CD4-positive, alpha-beta T cell (primary cell): ENCODE data around the gene KCNQ2. TPM values are rescaled to one million over a fixed set of nuclear protein-coding genes. Genes with fewer than 3 reads are reported as not detected.
"Not testable (repeated sequence)": the region's sequence is repeated elsewhere in the genome, so short reads cannot be mapped to it uniquely, and the experiment has no call there.

Experiments used
- ATAC-seq: fragments of 200-7000 bp; cut with Tn5 transposase; one replicate; pipeline ENCODE4 v1.10.0; 2022; ENCODE audit warnings: mild to moderate bottlenecking; ENCODE audit not compliant: poor library complexity
- CTCF ChIA-PET: fragments of 350-600 bp; sonication (Branson Sonifier 250); formaldehyde crosslinking; loops from one replicate; lab custom pipeline; 2021; ENCODE audit warnings: antibody characterized with exemption, inconsistent platforms; lab: Charles Lee
- POLR2A ChIA-PET: fragments of 350-600 bp; sonication (Branson Sonifier 250); formaldehyde crosslinking; loops from one replicate; lab custom pipeline; 2021; ENCODE audit warnings: antibody characterized with exemption, inconsistent platforms; lab: Charles Lee
- DNase-seq, 14 experiments: peaks; one replicate each; pipeline ENCODE4 v3.0.0-alpha.2; 2013 to 2020; ENCODE audit warnings: mixed read lengths in 2 of 14
- H3K27ac ChIP-seq, 2 donors: one replicate each; pipeline versions ENCODE4 v1.5.1 to v1.7.0; 2013; ENCODE audit warnings: low read length in 2 of 2, low read depth in 1 of 2, mild to moderate bottlenecking in 1 of 2
- H3K27me3 ChIP-seq, 2 experiments: 1 replicate in 1 of 2; 2 replicates in 1 of 2; pipeline versions ENCODE4 v1.6.1 to v1.7.0; 2013; ENCODE audit warnings: low read length in 2 of 2, control low read depth in 1 of 2, mild to moderate bottlenecking in 1 of 2, moderate library complexity in 1 of 2; ENCODE audit not compliant: insufficient read depth in 2 of 2, control insufficient read depth in 1 of 2
- H3K36me3 ChIP-seq: one replicate; pipeline ENCODE4 v1.6.1; 2013; ENCODE audit warnings: low read length, control low read depth; ENCODE audit not compliant: insufficient read depth
- H3K4me1 ChIP-seq: one replicate; pipeline ENCODE4 v1.6.1; 2013; ENCODE audit warnings: low read length, control low read depth; ENCODE audit not compliant: insufficient read depth
- H3K4me3 ChIP-seq: one replicate; pipeline ENCODE4 v1.5.1; 2013; ENCODE audit warnings: mild to moderate bottlenecking, low read length, moderate library complexity
- H3K9me3 ChIP-seq, 2 experiments: 1 replicate in 1 of 2; 2 replicates in 1 of 2; pipeline versions ENCODE4 v1.6.1 to v1.7.0; 2013; ENCODE audit warnings: low read length in 2 of 2, mild to moderate bottlenecking in 2 of 2, control low read depth in 1 of 2, moderate library complexity in 1 of 2; ENCODE audit not compliant: control insufficient read depth in 1 of 2, insufficient read depth in 1 of 2
- H3K27ac Mint-ChIP-seq: one replicate; pipeline ENCODE4 v1.8.0; 2020; ENCODE audit warnings: mixed read lengths
- H3K27me3 Mint-ChIP-seq: one replicate; pipeline ENCODE4 v1.8.0; 2021; ENCODE audit warnings: mixed read lengths
- H3K36me3 Mint-ChIP-seq: one replicate; pipeline ENCODE4 v1.8.0; 2021; ENCODE audit warnings: low read depth, mixed read lengths
- H3K4me1 Mint-ChIP-seq: one replicate; pipeline ENCODE4 v1.8.0; 2021; ENCODE audit warnings: low read depth, mixed read lengths
- H3K4me3 Mint-ChIP-seq: one replicate; pipeline ENCODE4 v1.8.0; 2020; ENCODE audit warnings: mild to moderate bottlenecking, mixed read lengths
- H3K9me3 Mint-ChIP-seq: one replicate; pipeline ENCODE4 v1.8.0; 2020; ENCODE audit warnings: mixed read lengths
- CTCF ChIP-seq: fragments of 200-600 bp; IDR thresholded peaks from one replicate; pipeline ENCODE4 v1.8.0; 2022; ENCODE audit warnings: antibody characterized with exemption, mild to moderate bottlenecking
- intact Hi-C, 2 experiments: fragments of 100-400 bp; cut with DNase I in 1 of 2; cut with micrococcal nuclease in 1 of 2; formaldehyde crosslinking; loops; one replicate each; pipeline versions ENCODE4 v1.15.1 to v1.9.0; 2023 to 2025; cut with DNase I, micrococcal nuclease
- total RNA-seq, 174 experiments: library from RNA in 2 of 174; stranded (reverse) in 2 of 174; gene quantifications; one replicate each; pipeline ENCODE4 v1.2.3 and lab custom pipeline; 2021 to 2026

The KCNQ2 gene
- total RNA-seq, 2 experiments from 2014 or later: not detected

GRCh38 chr20:63518946-63519667 lies 46.7 kb upstream of the KCNQ2 start:
- POLR2A ChIA-PET: interaction anchor here (3.0 kb wide), 1 partner anchor 461 kb away, joined by 7 read pairs; the partner anchor contains the start of genes PRPF6 and SAMD10
- peak in 3 of 14 experiments; percentile 2 to 46 (median 6) for DNase-seq
- Histone ChIP-seq H3K9me3 (peaks cover 0 to 19% of the 10 kb centered on the region in 2 experiments), H3K27ac (no peak overlapping the region), H3K4me1 (peaks cover 29% of the 10 kb centered on the region), H3K27me3 (no peaks in the 10 kb centered on the region), H3K36me3 (peaks cover 23% of the 10 kb centered on the region), H3K4me3 (peak overlapping the region; percentile 64)
- TF ChIP-seq CTCF: no peak
- Mint-ChIP-seq H3K4me3 (peak overlapping the region; percentile 83), H3K4me1 (peaks cover 13% of the 10 kb centered on the region), H3K9me3 (peaks cover 3% of the 10 kb centered on the region), H3K27me3 (no peaks in the 10 kb centered on the region), H3K27ac (peak overlapping the region; percentile 69), H3K36me3 (peaks cover 19% of the 10 kb centered on the region)
- intact Hi-C loops: loop anchor here (1.0 kb wide), 1 partner anchor 23 kb away; no protein-coding TSS in a partner anchor
- no peak for ATAC-seq
- CTCF ChIA-PET: interaction anchor here (1.2 to 2.4 kb wide), 2 partner anchors 18 to 23 kb away, joined by 4 to 18 read pairs; partner anchors contain the start of gene PTK6

- no peak for TF ChIP-seq CTCF
- ATAC-seq (no peak), DNase-seq (peak in 3 of 14 experiments; percentile 1 to 34 (median 3))
- Mint-ChIP-seq H3K4me3 (peak overlapping the region; percentile 88), H3K36me3 (peaks cover 12% of the 10 kb centered on the region), H3K9me3 (peaks cover 1% of the 10 kb centered on the region), H3K4me1 (peaks cover 13% of the 10 kb centered on the region), H3K27me3 (peaks cover 2% of the 10 kb centered on the region), H3K27ac (no peak overlapping the region)
- intact Hi-C loops: no loop called here
- no peak overlapping the region for H3K4me3 ChIP-seq
- no peak overlapping the region for H3K27ac ChIP-seq
- CTCF ChIA-PET: interaction anchor here (1.2 to 1.3 kb wide), 2 partner anchors 21 to 22 kb away, joined by 4 read pairs; no protein-coding TSS in a partner anchor
- POLR2A ChIA-PET: no interaction called here
- peaks cover 29% of the 10 kb centered on the region for H3K4me1 ChIP-seq
- peaks cover 18% of the 10 kb centered on the region for H3K36me3 ChIP-seq
- no peaks in the 10 kb centered on the region for H3K27me3 ChIP-seq
- H3K9me3 ChIP-seq: peaks cover 0 to 12% of the 10 kb centered on the region in 2 experiments
These were observed 46.0 kb upstream of the KCNQ2 start for GRCh38 chr20:63518351-63518861.

GRCh38 chr20:63517376-63518309 lies 45.2 kb upstream of the KCNQ2 start:
- peak in 3 of 14 experiments; percentile 1 to 31 (median 6) for DNase-seq

GRCh38 chr20:63514520-63514919 lies 42.1 kb upstream of the KCNQ2 start:
- H3K9me3 ChIP-seq, H3K4me1 Mint-ChIP-seq, H3K4me1 ChIP-seq, CTCF ChIA-PET, H3K27ac Mint-ChIP-seq, H3K36me3 ChIP-seq, H3K36me3 Mint-ChIP-seq, ATAC-seq, H3K27me3 ChIP-seq, H3K9me3 Mint-ChIP-seq, intact Hi-C loops, POLR2A ChIA-PET, H3K4me3 ChIP-seq, H3K27ac ChIP-seq: not testable (repeated sequence)
- peak overlapping the region; percentile 62 for H3K4me3 Mint-ChIP-seq
- peaks cover 34% of the 10 kb centered on the region for H3K27me3 Mint-ChIP-seq
- peak in 1 of 14 experiments; percentile 45 for DNase-seq

More at GRCh38 chr20:63517376-63518309, 45.2 kb upstream of the KCNQ2 start:
- intact Hi-C loops: no loop called here
- Mint-ChIP-seq H3K27me3 (peaks cover 10% of the 10 kb centered on the region), H3K9me3 (peaks cover 4% of the 10 kb centered on the region), H3K27ac (peak overlapping the region; percentile 65), H3K4me1 (peaks cover 11% of the 10 kb centered on the region), H3K4me3 (peak overlapping the region; percentile 88), H3K36me3 (peaks cover 6% of the 10 kb centered on the region)
- Histone ChIP-seq H3K27ac (no peak overlapping the region), H3K36me3 (peaks cover 12% of the 10 kb centered on the region), H3K27me3 (no peaks in the 10 kb centered on the region), H3K4me1 (peaks cover 28% of the 10 kb centered on the region), H3K4me3 (no peak overlapping the region), H3K9me3 (peaks cover 0 to 6% of the 10 kb centered on the region in 2 experiments)
- no peak for ATAC-seq
- ChIA-PET POLR2A (interaction anchor here (0.5 kb wide), 1 partner anchor 205 kb away, joined by 3 read pairs; no protein-coding TSS in a partner anchor), CTCF (interaction anchor here (1.3 kb wide), 1 partner anchor 21 kb away, joined by 4 read pairs; no protein-coding TSS in a partner anchor)
- TF ChIP-seq CTCF: no peak
